HepG2 (cell line): ENCODE data around the gene RAD21L1. TPM values are rescaled to one million over a fixed set of nuclear protein-coding genes. Genes with fewer than 3 reads are reported as not detected.

Source experiments
- ATAC-seq: fragments of 200-7000 bp; cut with Tn5 transposase; 3 replicates; pipeline ENCODE4 v1.9.1; 2020; ENCODE audit warnings: mild to moderate bottlenecking, moderate library complexity
- BruUV-seq: library from RNA; stranded (reverse); fragments of 400-500 nt; replicated peaks from 2 replicates; lab custom pipeline; 2021; lab: Mats Ljungman, UMichigan
- CTCF ChIA-PET: fragments of 300-600 bp; formaldehyde crosslinking; extraction: SDS; loops from one replicate; lab custom pipeline; 2021; ENCODE audit warnings: low total read pairs, inconsistent platforms, low intra/inter-chr PET ratio; lab: Yijun Ruan, JAX
- POLR2A ChIA-PET: fragments of 350-600 bp; sonication (Branson Sonifier 250); formaldehyde crosslinking; loops from one replicate; lab custom pipeline; 2020; ENCODE audit warnings: antibody characterized with exemption, inconsistent platforms; lab: Yijun Ruan, JAX
- DNase-seq: peaks from one replicate; pipeline ENCODE4 v3.0.0-alpha.2; 2015; ENCODE audit warnings: low spot score
- FAIRE-seq: peaks from 3 replicates; lab custom pipeline; 2011; peaks lifted over from hg19 to GRCh38; lab: Jason Lieb, UNC
- H2AFZ ChIP-seq: one replicate; pipeline ENCODE4 v1.6.1; 2011; ENCODE audit warnings: low read length, inconsistent platforms
- H3K27ac ChIP-seq: fragments of 300-600 bp; 3 replicates; pipeline ENCODE4 v1.8.0; 2011; ENCODE audit warnings: mixed run types, mild to moderate bottlenecking, mixed read lengths, low read length, inconsistent platforms; ENCODE audit not compliant: insufficient read depth; ENCODE audit errors: extremely low read length
- H3K27me3 ChIP-seq, 2 experiments: fragments of 200-600 bp in 1 of 2; 2 replicates in 1 of 2; 3 replicates in 1 of 2; pipeline versions ENCODE4 v1.6.0 to v1.8.0; 2011; ENCODE audit warnings: low read length in 2 of 2, mild to moderate bottlenecking in 2 of 2, moderate library complexity in 2 of 2, inconsistent platforms in 1 of 2; ENCODE audit not compliant: insufficient read depth in 2 of 2, control insufficient read depth in 1 of 2
- H3K36me3 ChIP-seq, 2 experiments: fragments of 200-600 bp in 1 of 2; replicated peaks in 1 of 2; 2 replicates in 1 of 2; 3 replicates in 1 of 2; pipeline versions ENCODE4 v1.5.1 to v1.8.0; 2011; ENCODE audit warnings: low read length in 2 of 2, inconsistent platforms in 1 of 2; ENCODE audit not compliant: insufficient read depth in 2 of 2, control insufficient read depth in 1 of 2
- H3K4me1 ChIP-seq: 2 replicates; pipeline ENCODE4 v1.5.1; 2012; ENCODE audit warnings: low read length, inconsistent platforms; ENCODE audit not compliant: insufficient read depth
- H3K4me2 ChIP-seq: 2 replicates; pipeline ENCODE4 v1.6.0; 2011; ENCODE audit warnings: low read depth, low read length, inconsistent platforms
- H3K4me3 ChIP-seq, 3 experiments: fragments of 200-600 bp in 1 of 3; sonication (generic), shearing (Covaris generic) in 1 of 3; replicated peaks in 1 of 3; 2 replicates each; pipeline ENCODE4 v1.5.1; 2011 to 2016; ENCODE audit warnings: low read length in 3 of 3, inconsistent platforms in 2 of 3, low read depth in 2 of 3, mild to moderate bottlenecking in 2 of 3, control low read depth in 1 of 3, mixed read lengths in 1 of 3; ENCODE audit not compliant: insufficient read depth in 1 of 3
- H3K79me2 ChIP-seq: one replicate; pipeline ENCODE4 v1.6.1; 2011; ENCODE audit warnings: low read length, inconsistent platforms; ENCODE audit not compliant: insufficient read depth
- H3K9ac ChIP-seq: 2 replicates; pipeline ENCODE4 v1.6.0; 2011; ENCODE audit warnings: mild to moderate bottlenecking, low read depth, low read length, inconsistent platforms; ENCODE audit not compliant: insufficient read depth
- H3K9me3 ChIP-seq: 2 replicates; pipeline ENCODE4 v1.5.1; 2012; ENCODE audit warnings: mild to moderate bottlenecking, low read length
- H4K20me1 ChIP-seq: 2 replicates; pipeline ENCODE4 v1.6.0; 2011; ENCODE audit warnings: inconsistent platforms, mild to moderate bottlenecking, low read length, moderate library complexity; ENCODE audit not compliant: insufficient read depth
- GZF1 ChIP-seq: sonication (generic); formaldehyde crosslinking; IDR thresholded peaks from 2 replicates; pipeline ENCODE4 v1.5.1; 2020; ENCODE audit warnings: mild to moderate bottlenecking, missing genetic modification reagents
- KLF15 ChIP-seq: sonication (generic); formaldehyde crosslinking; IDR thresholded peaks from 2 replicates; pipeline ENCODE4 v1.8.1; 2023; ENCODE audit warnings: borderline replicate concordance, mild to moderate bottlenecking, inconsistent platforms, missing genetic modification reagents, mixed read lengths
- MED13 ChIP-seq: sonication (generic); formaldehyde crosslinking; IDR thresholded peaks from 2 replicates; pipeline ENCODE4 v1.5.0; 2020; ENCODE audit warnings: missing genetic modification reagents
- YY1 ChIP-seq: IDR thresholded peaks from 2 replicates; pipeline ENCODE4 v1.6.1; 2011; ENCODE audit warnings: low read length, low read depth, moderate library complexity, mild to moderate bottlenecking; ENCODE audit not compliant: insufficient read depth, insufficient replicate concordance
- ZNF143 ChIP-seq: sonication (generic); formaldehyde crosslinking; IDR thresholded peaks from 2 replicates; pipeline ENCODE4 v1.4.0; 2020; ENCODE audit warnings: missing genetic modification reagents
- ZNF207 ChIP-seq: fragments of 450-650 bp; IDR thresholded peaks from 2 replicates; pipeline ENCODE4 v1.6.1; 2016; ENCODE audit warnings: antibody characterized with exemption, borderline replicate concordance
- WGBS: methylation state at CpG from one replicate; pipeline ENCODE4 v1.1.6; 2017; ENCODE audit warnings: low lambda C conversion rate; 5-methylcytosine and 5-hydroxymethylcytosine counted together
- in situ Hi-C: cut with HindIII; loops from 2 replicates; pipeline ENCODE4 v1.10.0; 2017; ENCODE audit warnings: low pct_unique_long_range_greater_than_20kb; ENCODE audit not compliant: extremely low pct_ligation_motif_present
- intact Hi-C: fragments of 100-400 bp; cut with micrococcal nuclease; formaldehyde crosslinking; loops from one replicate; pipeline ENCODE4 v1.10.0; 2022; ENCODE audit not compliant: unreplicated experiment
- polyA plus RNA-seq, 8 experiments: library from polyadenylated mRNA; depleted of rRNA in 3 of 8; stranded (reverse) in 7 of 8; unstranded in 1 of 8; fragments of >200 nt; fragmentation: Illumina TruSeq in 4 of 8; extraction: Trizol in 4 of 8; gene quantifications; 2 replicates each; pipeline versions ENCODE4 v1.2.1 to v1.2.3, GENCODE V29; 2011 to 2016; ENCODE audit warnings: low read depth in 4 of 8, missing spikeins in 1 of 8, mixed read lengths in 1 of 8; ENCODE audit not compliant: insufficient read depth in 1 of 8
- total RNA-seq, 5 experiments: library from RNA; depleted of rRNA; stranded (reverse); fragments of >200 nt; fragmentation: Illumina TruSeq; extraction: Trizol; gene quantifications; 2 replicates each; pipeline ENCODE4 v1.2.3, GENCODE V29; 2016; ENCODE audit warnings: low read depth in 1 of 5
- TF ChIP-seq, protein P1 (sequence below): IDR thresholded peaks from 2 replicates; pipeline ENCODE4 v1.6.1; 2016

RAD21L1 gene
- total and polyA plus RNA-seq, 2 of the 13 experiments (the other 11 are each of a cell fraction or from before 2014, with no cell fraction given), result not detected

DNA sequence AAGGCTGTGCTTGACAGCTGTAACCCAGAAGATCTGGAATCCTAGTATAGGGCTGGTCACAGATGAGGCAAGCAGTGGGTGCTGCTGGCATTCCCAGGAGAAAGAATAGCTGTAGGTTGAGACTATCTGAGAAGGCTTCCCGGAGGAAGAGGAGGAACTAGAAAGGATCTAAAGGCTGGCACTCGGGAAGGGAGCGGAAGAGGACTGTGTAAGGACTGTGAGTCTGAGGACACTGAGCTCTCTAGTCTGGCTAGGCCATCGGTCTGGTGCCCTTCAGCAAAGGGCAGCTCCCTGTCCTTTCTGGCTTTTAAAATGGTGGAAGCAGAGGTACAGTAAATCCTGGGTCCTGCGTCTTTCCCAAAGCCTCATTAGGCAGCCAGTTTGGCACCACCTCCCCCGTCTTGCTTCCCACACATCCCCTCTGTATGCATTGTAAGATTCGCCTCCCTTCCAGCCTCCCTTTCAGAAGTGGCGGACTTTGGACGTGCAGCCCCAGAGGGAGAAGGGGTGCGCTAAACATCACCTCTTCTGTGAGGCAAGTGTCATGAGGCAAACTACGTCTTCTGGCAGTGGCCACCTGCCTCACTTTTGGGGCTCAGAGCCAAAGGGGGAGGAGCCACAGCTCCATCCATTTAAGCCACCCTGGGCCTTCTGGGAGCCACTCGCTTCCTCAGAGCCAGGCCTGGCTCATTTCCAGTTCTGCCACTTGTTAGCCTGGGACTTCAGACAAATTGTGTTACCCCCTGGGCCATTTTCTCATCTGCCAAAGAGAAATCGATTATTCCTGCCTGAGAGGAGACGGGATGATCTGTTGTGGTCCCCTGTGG is 48.9 kb downstream of the RAD21L1 start (continued):
- TF ChIP-seq GZF1 (no peak), MED13 (CRISPR knock-in tag) (no peak), KLF15 (CRISPR knock-in tag) (no peak)

DNA sequence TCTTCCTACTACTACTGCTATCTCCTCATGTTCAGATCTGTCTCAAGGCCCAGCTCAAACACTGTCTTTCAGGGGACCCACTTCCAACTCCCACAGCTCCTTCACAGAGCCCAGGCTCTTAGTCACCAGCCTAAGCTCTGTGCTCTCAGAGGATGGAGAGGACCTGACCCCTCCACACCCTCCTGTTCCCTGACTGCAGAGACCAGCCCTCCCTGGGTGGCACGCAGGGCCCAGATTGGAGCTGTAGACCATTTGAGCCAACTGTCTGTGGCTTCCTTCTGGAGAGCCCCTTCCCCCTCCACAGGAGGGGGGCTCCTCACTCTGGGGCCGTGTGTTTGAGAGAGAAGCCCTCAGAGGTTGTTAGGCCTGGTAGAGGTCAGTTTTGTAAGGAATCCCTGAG is 50.1 kb downstream of the RAD21L1 start:
- ATAC-seq (no peak), DNase-seq (no peak), FAIRE-seq (no peak)
- Histone ChIP-seq H2AFZ (no peak overlapping the region), H3K27ac (no peak overlapping the region), H3K9me3 (no peaks in the 10 kb centered on the region), H3K36me3 (no peaks in the 10 kb centered on the region), H3K9ac (no peak overlapping the region), H3K4me2 (no peak overlapping the region), H3K4me1 (no peaks in the 10 kb centered on the region), H3K79me2 (no peaks in the 10 kb centered on the region), H3K27me3 (peaks cover 5 to 22% of the 10 kb centered on the region in 2 experiments; a peak in 4 of 5 replicates), H4K20me1 (no peaks in the 10 kb centered on the region), H3K4me3 (no peak overlapping the region)
- POLR2A ChIA-PET, result no interaction called here
- no peak for TF ChIP-seq ZNF207
- TF ChIP-seq ZNF143 (CRISPR knock-in tag), result no peak
- no peak for TF ChIP-seq YY1
- TF ChIP-seq, protein P1, sequence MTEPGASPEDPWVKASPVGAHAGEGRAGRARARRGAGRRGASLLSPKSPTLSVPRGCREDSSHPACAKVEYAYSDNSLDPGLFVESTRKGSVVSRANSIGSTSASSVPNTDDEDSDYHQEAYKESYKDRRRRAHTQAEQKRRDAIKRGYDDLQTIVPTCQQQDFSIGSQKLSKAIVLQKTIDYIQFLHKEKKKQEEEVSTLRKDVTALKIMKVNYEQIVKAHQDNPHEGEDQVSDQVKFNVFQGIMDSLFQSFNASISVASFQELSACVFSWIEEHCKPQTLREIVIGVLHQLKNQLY (CRISPR knock-in tag), result no peak
- in situ Hi-C loops, result no loop called here
- 25% methylated on average over 2 of the region's 2 CpGs for WGBS
- intact Hi-C loops, result no loop called here
- no TSS peak for BruUV-seq
- CTCF ChIA-PET, result no interaction called here
